Cardiac muscle cell (in vitro differentiated cells and primary cell): Measurements from ENCODE around the gene WDR1. TPM values are rescaled to one million over a fixed set of nuclear protein-coding genes. Genes with fewer than 3 reads are reported as not detected.

Experiments used
- DNase-seq, 2 donors: peaks; one replicate each; pipeline versions ENCODE4 v3.0.0 to v3.0.0-alpha.2; 2010 to 2017; ENCODE audit warnings: low read depth in 1 of 2, low spot score in 1 of 2
- H3K27ac ChIP-seq: fragments of 200-600 bp; sonication (generic); 2 replicates; pipeline ENCODE4 v1.5.1; 2016
- H3K27me3 ChIP-seq: fragments of 200-600 bp; sonication (generic); 2 replicates; pipeline ENCODE4 v1.6.0; 2016; ENCODE audit warnings: control low read depth
- H3K36me3 ChIP-seq: fragments of 200-600 bp; sonication (generic); 2 replicates; pipeline ENCODE4 v1.5.1; 2016; ENCODE audit warnings: control low read depth
- H3K4me1 ChIP-seq: fragments of 200-600 bp; sonication (generic); 2 replicates; pipeline ENCODE4 v1.8.1; 2017; ENCODE audit warnings: low read depth, mild to moderate bottlenecking, mixed run types
- H3K4me3 ChIP-seq: fragments of 200-600 bp; sonication (generic); 2 replicates; pipeline ENCODE4 v1.5.1; 2016; ENCODE audit warnings: mild to moderate bottlenecking
- H3K9me3 ChIP-seq: fragments of 200-600 bp; sonication (generic); 2 replicates; pipeline ENCODE4 v1.5.1; 2017; ENCODE audit warnings: low read depth, mild to moderate bottlenecking, control low read depth
- polyA plus RNA-seq: library from polyadenylated mRNA; unstranded; fragments of >200 nt; fragmentation: Nextera tagmentation; extraction: Ambion mirVana; gene quantifications from 2 replicates; pipeline ENCODE4 v1.2.1, GENCODE V29; 2016
- total RNA-seq: library from RNA; depleted of rRNA; stranded (reverse); fragments of >200 nt; gene quantifications from 2 replicates; pipeline ENCODE4 v1.2.3, GENCODE V29; 2016
- TF ChIP-seq, protein P1 (sequence below): IDR thresholded peaks from 2 replicates; pipeline ENCODE4 v1.5.1; 2012; ENCODE audit warnings: low read depth, mild to moderate bottlenecking, low read length

The WDR1 gene
- total and polyA plus RNA-seq, 2 experiments from 2014 or later: 198 to 347 TPM

DNA sequence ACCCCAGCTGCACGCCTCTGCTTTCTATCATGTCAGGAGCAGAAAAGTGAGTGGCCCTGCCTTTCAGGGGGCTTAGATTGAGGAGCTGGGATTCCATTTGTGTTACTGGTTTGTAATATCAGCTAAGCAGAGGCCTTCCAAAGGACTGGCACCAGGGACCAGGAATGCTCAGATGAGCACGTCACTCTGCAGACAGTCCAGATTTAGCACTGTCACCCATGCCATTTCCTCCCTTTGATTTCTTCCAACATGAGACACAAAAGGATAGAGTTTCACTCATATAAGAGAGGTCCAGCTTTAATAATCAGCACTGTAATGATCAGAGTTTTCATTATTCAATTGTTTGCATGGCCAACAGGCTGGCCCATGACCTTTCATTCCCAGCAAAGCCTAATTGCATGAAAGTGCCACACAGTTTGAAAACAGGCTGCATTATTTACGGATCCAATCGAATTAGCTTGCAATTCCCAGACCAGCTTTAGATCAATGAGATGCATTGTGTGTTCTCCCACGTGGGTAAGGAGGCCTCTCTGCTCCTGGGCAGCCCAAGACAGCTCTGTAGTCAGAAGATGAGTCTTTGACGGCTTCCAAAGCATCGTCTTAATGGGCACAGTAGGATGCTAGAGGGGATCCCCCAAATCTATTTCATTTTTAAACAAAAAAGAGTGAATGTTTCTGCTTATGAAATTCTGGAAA, 85.5 kb downstream of the WDR1 start:
- DNase-seq: no peak
- Histone ChIP-seq H3K27ac (peak overlapping the region; percentile 76), H3K4me1 (peaks cover 18% of the 10 kb centered on the region)

DNA sequence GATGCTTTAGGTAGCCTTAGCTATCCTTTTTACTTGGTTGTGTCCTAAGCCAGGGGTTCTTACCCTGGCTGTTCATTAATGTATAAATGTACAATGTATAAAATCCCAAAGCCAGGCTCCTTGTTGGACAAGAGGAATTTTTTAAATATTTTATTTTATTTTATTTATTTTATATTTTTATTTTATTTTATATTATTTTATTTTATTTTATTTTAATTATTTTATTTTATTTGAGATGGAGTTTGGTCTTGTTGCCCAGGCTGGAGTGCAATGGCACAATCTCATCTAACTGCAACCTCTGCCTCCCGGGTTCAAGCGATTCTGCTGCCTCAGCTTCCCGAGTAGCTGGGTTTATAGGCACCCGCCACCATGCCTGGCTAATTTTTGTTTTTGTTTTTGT, 87.2 kb downstream of the WDR1 start:
- DNase-seq: no peak
- no peak overlapping the region for H3K4me3 ChIP-seq
- H3K27ac ChIP-seq: no peak overlapping the region
- no peaks in the 10 kb centered on the region for H3K9me3 ChIP-seq
- no peaks in the 10 kb centered on the region for H3K27me3 ChIP-seq
- H3K36me3 ChIP-seq: no peaks in the 10 kb centered on the region
- TF ChIP-seq, protein P1, sequence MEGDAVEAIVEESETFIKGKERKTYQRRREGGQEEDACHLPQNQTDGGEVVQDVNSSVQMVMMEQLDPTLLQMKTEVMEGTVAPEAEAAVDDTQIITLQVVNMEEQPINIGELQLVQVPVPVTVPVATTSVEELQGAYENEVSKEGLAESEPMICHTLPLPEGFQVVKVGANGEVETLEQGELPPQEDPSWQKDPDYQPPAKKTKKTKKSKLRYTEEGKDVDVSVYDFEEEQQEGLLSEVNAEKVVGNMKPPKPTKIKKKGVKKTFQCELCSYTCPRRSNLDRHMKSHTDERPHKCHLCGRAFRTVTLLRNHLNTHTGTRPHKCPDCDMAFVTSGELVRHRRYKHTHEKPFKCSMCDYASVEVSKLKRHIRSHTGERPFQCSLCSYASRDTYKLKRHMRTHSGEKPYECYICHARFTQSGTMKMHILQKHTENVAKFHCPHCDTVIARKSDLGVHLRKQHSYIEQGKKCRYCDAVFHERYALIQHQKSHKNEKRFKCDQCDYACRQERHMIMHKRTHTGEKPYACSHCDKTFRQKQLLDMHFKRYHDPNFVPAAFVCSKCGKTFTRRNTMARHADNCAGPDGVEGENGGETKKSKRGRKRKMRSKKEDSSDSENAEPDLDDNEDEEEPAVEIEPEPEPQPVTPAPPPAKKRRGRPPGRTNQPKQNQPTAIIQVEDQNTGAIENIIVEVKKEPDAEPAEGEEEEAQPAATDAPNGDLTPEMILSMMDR: no peak
- H3K4me1 ChIP-seq: peaks cover 18% of the 10 kb centered on the region

More for the DNA sequence above, 85.5 kb downstream of the WDR1 start:
- no peak overlapping the region for H3K4me3 ChIP-seq
- no peaks in the 10 kb centered on the region for H3K36me3 ChIP-seq
- TF ChIP-seq, protein P1: no peak
- H3K27me3 ChIP-seq: no peaks in the 10 kb centered on the region
- no peaks in the 10 kb centered on the region for H3K9me3 ChIP-seq

DNA sequence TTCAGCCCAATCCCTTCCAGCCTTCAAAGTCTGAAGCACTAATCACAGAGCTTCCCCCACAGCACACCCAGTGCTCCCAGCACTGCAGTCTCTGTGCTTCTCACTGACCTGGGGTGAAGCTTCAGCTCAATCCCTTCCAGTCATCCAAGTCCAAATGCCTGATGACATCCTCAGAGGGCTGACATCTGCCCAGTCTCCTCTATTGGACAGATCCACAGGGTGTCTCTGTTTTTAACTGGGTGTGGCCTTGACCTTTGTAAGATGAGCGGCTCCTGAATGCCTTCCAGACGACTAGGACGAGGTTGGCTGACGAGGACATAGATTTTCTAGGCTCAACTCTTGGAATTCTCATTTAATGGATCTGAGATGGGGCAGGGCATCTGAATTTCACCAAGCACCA, 87.7 kb downstream of the WDR1 start:
- H3K9me3 ChIP-seq: no peaks in the 10 kb centered on the region
- no peaks in the 10 kb centered on the region for H3K27me3 ChIP-seq
- no peak overlapping the region for H3K4me3 ChIP-seq
- peaks cover 18% of the 10 kb centered on the region for H3K4me1 ChIP-seq
- no peak for DNase-seq
- no peak overlapping the region for H3K27ac ChIP-seq
- no peaks in the 10 kb centered on the region for H3K36me3 ChIP-seq
- TF ChIP-seq, protein P1: no peak

DNA sequence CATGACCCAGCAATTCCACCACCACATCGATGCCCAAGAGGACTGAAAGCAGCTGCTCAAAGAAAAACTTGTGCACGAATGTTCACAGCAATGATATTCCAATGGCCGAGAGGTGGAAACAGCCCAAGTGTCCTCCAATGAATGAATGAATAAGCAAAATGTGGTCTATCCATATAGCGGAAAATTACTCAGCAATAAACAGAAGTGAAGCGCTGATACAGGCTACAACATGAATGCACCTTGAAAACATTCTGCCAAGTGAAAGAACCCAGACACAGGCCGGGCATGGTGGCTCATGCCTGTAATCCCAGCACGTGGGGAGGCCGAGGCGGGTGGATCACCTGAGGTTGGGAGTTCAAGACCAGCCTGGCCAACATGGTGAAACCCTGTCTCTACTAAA, 90.1 kb downstream of the WDR1 start:
- DNase-seq: no peak
- TF ChIP-seq, protein P1: no peak

DNA sequence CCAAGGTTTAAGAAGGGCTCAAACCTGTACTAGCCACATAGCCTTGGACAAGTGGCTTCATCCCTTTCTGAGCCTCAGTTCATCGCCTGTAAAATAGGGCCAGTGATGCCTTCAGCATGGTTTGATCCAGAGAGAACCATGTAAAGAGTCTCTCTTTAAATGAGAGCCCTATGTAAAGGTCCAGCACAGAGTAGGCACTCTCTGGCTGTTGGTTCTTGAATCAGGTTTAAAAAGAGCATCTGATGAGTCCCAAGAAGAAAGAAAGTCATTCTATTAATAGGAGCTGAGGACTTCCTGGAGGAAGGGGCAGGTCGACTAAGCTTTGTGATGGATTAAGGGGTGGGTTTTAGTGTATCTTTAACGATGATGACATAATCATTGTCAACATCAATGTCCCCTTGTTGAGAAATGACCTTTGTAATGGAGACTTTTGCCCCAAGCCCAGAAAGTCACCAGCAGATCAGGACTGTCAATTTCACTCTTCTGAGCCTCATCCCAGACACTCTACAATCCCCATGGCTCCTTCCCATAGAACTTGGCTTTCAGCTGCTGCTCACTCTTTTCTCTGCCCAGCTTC, 91.3 kb downstream of the WDR1 start:
- no peaks in the 10 kb centered on the region for H3K9me3 ChIP-seq
- no peaks in the 10 kb centered on the region for H3K27me3 ChIP-seq
- H3K4me1 ChIP-seq: no peaks in the 10 kb centered on the region
- H3K4me3 ChIP-seq: no peak overlapping the region
- TF ChIP-seq, protein P1: no peak
- no peaks in the 10 kb centered on the region for H3K36me3 ChIP-seq
- DNase-seq: no peak
- H3K27ac ChIP-seq: no peak overlapping the region

More for the DNA sequence above, 90.1 kb downstream of the WDR1 start:
- H3K9me3 ChIP-seq: no peaks in the 10 kb centered on the region
- H3K4me1 ChIP-seq: peaks cover 9% of the 10 kb centered on the region
- no peaks in the 10 kb centered on the region for H3K27me3 ChIP-seq
- H3K4me3 ChIP-seq: no peak overlapping the region
- no peak overlapping the region for H3K27ac ChIP-seq
- H3K36me3 ChIP-seq: no peaks in the 10 kb centered on the region

Other genes with a start within 250 kb of the WDR1 start
- 0.42 and 0.95 TPM in 2 replicates for gene SLC2A9, start 95.3 kb downstream of the WDR1 start, total RNA-seq
- 1.1 and 1.3 TPM in 2 replicates for gene SLC2A9, start 95.3 kb downstream of the WDR1 start, polyA plus RNA-seq